ENCODE measurements around the gene CCM2. TPM values are rescaled to one million over a fixed set of nuclear protein-coding genes. Genes with fewer than 3 reads are reported as not detected.

CCM2 gene
- total RNA-seq, 1 donor from 2014 or later, result 33.8 TPM

- Mint-ChIP-seq H3K27ac (no peak overlapping the region), H3K4me1 (ENCODE audit: unreplicated experiment) (peaks cover 2% of the 10 kb centered on the region), H3K36me3 (no peaks in the 10 kb centered on the region), H3K4me3 (no peak overlapping the region), H3K9me3 (no peaks in the 10 kb centered on the region), H3K27me3 (peaks cover 42% of the 10 kb centered on the region)
- TF ChIP-seq, protein P1, sequence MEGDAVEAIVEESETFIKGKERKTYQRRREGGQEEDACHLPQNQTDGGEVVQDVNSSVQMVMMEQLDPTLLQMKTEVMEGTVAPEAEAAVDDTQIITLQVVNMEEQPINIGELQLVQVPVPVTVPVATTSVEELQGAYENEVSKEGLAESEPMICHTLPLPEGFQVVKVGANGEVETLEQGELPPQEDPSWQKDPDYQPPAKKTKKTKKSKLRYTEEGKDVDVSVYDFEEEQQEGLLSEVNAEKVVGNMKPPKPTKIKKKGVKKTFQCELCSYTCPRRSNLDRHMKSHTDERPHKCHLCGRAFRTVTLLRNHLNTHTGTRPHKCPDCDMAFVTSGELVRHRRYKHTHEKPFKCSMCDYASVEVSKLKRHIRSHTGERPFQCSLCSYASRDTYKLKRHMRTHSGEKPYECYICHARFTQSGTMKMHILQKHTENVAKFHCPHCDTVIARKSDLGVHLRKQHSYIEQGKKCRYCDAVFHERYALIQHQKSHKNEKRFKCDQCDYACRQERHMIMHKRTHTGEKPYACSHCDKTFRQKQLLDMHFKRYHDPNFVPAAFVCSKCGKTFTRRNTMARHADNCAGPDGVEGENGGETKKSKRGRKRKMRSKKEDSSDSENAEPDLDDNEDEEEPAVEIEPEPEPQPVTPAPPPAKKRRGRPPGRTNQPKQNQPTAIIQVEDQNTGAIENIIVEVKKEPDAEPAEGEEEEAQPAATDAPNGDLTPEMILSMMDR (conservative IDR thresholded peaks at IDR 0.05), result no peak
- DNase-seq (ENCODE audit: extremely low spot score, unreplicated experiment), result no peak
These were observed 117.6 kb downstream of the CCM2 start for GRCh38 chr7:45117582-45117981.

DNA sequence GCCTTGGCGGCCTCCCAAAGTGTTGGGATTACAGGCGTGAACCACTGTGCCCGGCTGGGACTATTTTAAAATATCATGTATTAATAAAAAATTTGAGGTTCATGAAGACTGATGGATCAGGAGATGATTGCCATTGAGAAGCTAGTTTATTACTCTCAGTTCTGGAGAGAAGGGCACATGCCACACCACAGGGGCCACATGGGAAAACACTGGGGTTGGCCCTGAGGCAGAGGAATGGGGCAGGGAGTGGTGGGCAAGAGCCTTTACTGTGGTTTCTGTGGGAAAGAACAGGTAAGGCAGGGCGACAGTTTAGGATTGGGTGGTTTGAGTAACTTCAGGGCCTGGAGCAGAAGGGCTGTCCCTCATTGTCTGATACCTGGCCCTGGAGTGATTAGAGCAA, 118.3 kb downstream of the CCM2 start:
- Mint-ChIP-seq H3K9me3 (no peaks in the 10 kb centered on the region), H3K27me3 (peaks cover 41% of the 10 kb centered on the region), H3K27ac (no peak overlapping the region), H3K4me3 (no peak overlapping the region), H3K4me1 (ENCODE audit: unreplicated experiment) (no peaks in the 10 kb centered on the region), H3K36me3 (no peaks in the 10 kb centered on the region)
- TF ChIP-seq, protein P1 (conservative IDR thresholded peaks at IDR 0.05), result no peak
- DNase-seq (ENCODE audit: extremely low spot score, unreplicated experiment), result no peak

- Mint-ChIP-seq H3K36me3 (no peaks in the 10 kb centered on the region), H3K4me1 (ENCODE audit: unreplicated experiment) (no peaks in the 10 kb centered on the region), H3K27ac (no peak overlapping the region), H3K27me3 (peaks cover 38% of the 10 kb centered on the region), H3K4me3 (no peak overlapping the region), H3K9me3 (no peaks in the 10 kb centered on the region)
- no peak for DNase-seq (ENCODE audit: extremely low spot score, unreplicated experiment)
- TF ChIP-seq, protein P1 (conservative IDR thresholded peaks at IDR 0.05), result no peak
These were observed 118.9 kb downstream of the CCM2 start for GRCh38 chr7:45118889-45119331.

DNA sequence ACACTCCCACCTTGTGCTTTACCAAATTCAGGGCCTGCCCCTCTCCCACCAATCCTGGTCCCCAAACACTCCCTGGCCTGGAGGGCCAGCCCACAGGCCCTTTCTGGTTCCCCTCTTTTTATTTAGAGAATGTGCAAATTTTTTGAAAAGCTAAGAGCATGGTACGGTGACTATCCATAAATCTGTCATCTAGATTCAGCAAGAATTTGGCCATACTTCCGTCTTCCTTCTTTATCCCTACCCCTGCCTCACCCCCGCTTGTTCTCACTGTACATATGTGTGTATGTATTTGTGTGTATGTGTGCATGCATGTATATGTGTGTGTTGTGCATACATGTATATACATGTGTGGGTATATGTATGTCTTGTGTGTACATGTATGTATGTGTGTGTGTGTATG, 119.5 kb downstream of the CCM2 start:
- Mint-ChIP-seq H3K27ac (no peak overlapping the region), H3K9me3 (no peaks in the 10 kb centered on the region), H3K4me1 (ENCODE audit: unreplicated experiment) (no peaks in the 10 kb centered on the region), H3K27me3 (peaks cover 33% of the 10 kb centered on the region), H3K36me3 (no peaks in the 10 kb centered on the region), H3K4me3 (no peak overlapping the region)
- TF ChIP-seq, protein P1 (conservative IDR thresholded peaks at IDR 0.05), result no peak
- no peak for DNase-seq (ENCODE audit: extremely low spot score, unreplicated experiment)

DNA sequence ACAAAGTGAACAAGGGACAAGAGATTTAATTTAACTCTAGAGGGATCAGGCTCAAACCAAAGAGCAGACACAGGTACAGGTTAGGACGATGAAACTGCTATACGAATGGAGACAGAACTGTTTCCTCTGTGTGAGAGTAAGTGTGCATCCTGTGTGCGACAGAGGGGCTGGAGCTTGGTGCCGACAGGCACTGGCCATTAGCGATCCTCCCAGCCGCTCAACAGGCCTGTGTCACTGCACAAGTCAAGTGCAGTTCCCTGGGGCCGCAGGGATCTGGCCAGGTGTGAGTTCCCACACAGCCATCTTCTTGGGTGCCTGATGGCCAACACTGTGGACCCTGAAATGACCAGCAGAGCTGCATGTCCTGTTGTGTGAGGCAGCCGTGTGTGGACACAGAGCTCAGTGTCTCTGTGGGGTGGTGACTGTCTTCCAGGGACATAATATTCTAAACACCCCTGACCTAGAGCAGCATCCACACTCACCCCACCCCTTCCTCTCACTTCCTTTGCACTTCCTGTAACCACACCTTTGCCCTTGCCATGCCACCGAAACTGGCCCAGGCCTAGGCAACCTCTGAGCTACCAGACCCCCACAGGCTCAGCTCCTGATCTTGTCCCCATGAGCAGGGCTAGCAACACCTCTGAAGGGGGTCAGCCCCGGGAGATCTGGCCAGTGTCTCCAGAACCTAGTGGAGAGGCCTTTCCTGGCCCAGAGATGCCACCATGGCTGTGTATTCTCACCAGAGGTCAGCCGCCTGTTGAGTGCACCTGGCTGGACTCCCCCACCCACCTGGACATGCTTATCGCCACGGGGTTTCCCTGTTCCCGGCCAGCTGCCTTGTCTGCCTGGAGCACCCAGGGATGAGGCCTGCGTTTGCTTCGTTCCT, 123.2 kb downstream of the CCM2 start:
- H3K4me1 Mint-ChIP-seq (ENCODE audit: unreplicated experiment), result no peaks in the 10 kb centered on the region
- no peak overlapping the region for H3K27ac Mint-ChIP-seq
- no peak for DNase-seq (ENCODE audit: extremely low spot score, unreplicated experiment)
- H3K4me3 Mint-ChIP-seq, result no peak overlapping the region
- no peaks in the 10 kb centered on the region for H3K36me3 Mint-ChIP-seq
- TF ChIP-seq, protein P1 (conservative IDR thresholded peaks at IDR 0.05), result no peak
- peaks cover 9% of the 10 kb centered on the region for H3K27me3 Mint-ChIP-seq
- H3K9me3 Mint-ChIP-seq, result no peaks in the 10 kb centered on the region

Data from type B pancreatic cell (in vitro differentiated cells).